Measurements from ENCODE around the gene TSPAN18. TPM values are rescaled to one million over a fixed set of nuclear protein-coding genes. Genes with fewer than 3 reads are reported as not detected.

TSPAN18 gene
- polyA plus RNA-seq, 1 experiment, result 0.98 TPM

GRCh38 chr11:44746894-44747293 lies 20.1 kb downstream of the TSPAN18 start:
- peaks cover 8% of the 10 kb centered on the region for H3K27me3 ChIP-seq (ENCODE audit: control insufficient read depth, insufficient read depth, low read length)
- POLR2A ChIA-PET, result interaction anchor here (0.5 kb wide), 1 partner anchor 1101 kb away, joined by 5 read pairs; no protein-coding TSS in a partner anchor
- CTCF ChIA-PET, result interaction anchor here (0.9 kb wide), 1 partner anchor 148 kb away, joined by 3 read pairs; no protein-coding TSS in a partner anchor
- no peaks in the 10 kb centered on the region for H3K9me3 ChIP-seq (ENCODE audit: control insufficient read depth, insufficient read depth, low read length)
- H3K27ac ChIP-seq (ENCODE audit: low read depth, low read length), result no peak overlapping the region
- no peak overlapping the region for H3K4me3 ChIP-seq (ENCODE audit: low read depth, low read length)
- DNase-seq (ENCODE audit: low read depth, low spot score), result no peak
- no peak for TF ChIP-seq CTCF (IDR thresholded peaks at IDR 0.05; ENCODE audit: low read depth, low read length)

- no peak overlapping the region for H3K4me3 ChIP-seq (ENCODE audit: low read depth, low read length)
- peaks cover 10% of the 10 kb centered on the region for H3K27me3 ChIP-seq (ENCODE audit: control insufficient read depth, insufficient read depth, low read length)
- CTCF ChIA-PET, result no interaction called here
- no peaks in the 10 kb centered on the region for H3K9me3 ChIP-seq (ENCODE audit: control insufficient read depth, insufficient read depth, low read length)
- POLR2A ChIA-PET, result no interaction called here
- no peak for TF ChIP-seq CTCF (IDR thresholded peaks at IDR 0.05; ENCODE audit: low read depth, low read length)
- H3K27ac ChIP-seq (ENCODE audit: low read depth, low read length), result no peak overlapping the region
- no peak for DNase-seq (ENCODE audit: low read depth, low spot score)
These were observed 20.6 kb downstream of the TSPAN18 start for GRCh38 chr11:44747316-44747715.

- Histone ChIP-seq H3K9me3 (ENCODE audit: control insufficient read depth, insufficient read depth, low read length) (no peaks in the 10 kb centered on the region), H3K4me3 (ENCODE audit: low read depth, low read length) (no peak overlapping the region), H3K27ac (ENCODE audit: low read depth, low read length) (no peak overlapping the region), H3K27me3 (ENCODE audit: control insufficient read depth, insufficient read depth, low read length) (peaks cover 8% of the 10 kb centered on the region)
- ChIA-PET CTCF (interaction anchor here (1.3 kb wide), 1 partner anchor 147 kb away, joined by 3 read pairs; no protein-coding TSS in a partner anchor), POLR2A (no interaction called here)
- no peak for DNase-seq (ENCODE audit: low read depth, low spot score)
- no peak for TF ChIP-seq CTCF (IDR thresholded peaks at IDR 0.05; ENCODE audit: low read depth, low read length)
These were observed 21.1 kb downstream of the TSPAN18 start for GRCh38 chr11:44747836-44748235.

GRCh38 chr11:44748606-44749005 lies 21.8 kb downstream of the TSPAN18 start:
- Histone ChIP-seq H3K27ac (ENCODE audit: low read depth, low read length) (no peak overlapping the region), H3K27me3 (ENCODE audit: control insufficient read depth, insufficient read depth, low read length) (peaks cover 6% of the 10 kb centered on the region), H3K4me3 (ENCODE audit: low read depth, low read length) (no peak overlapping the region), H3K9me3 (ENCODE audit: control insufficient read depth, insufficient read depth, low read length) (no peaks in the 10 kb centered on the region)
- DNase-seq (ENCODE audit: low read depth, low spot score), result no peak
- CTCF ChIA-PET, result interaction anchor here (0.6 to 1.3 kb wide), 2 partner anchors 26 to 146 kb away, joined by 3 read pairs; no protein-coding TSS in a partner anchor
- no peak for TF ChIP-seq CTCF (IDR thresholded peaks at IDR 0.05; ENCODE audit: low read depth, low read length)
- POLR2A ChIA-PET, result no interaction called here

- H3K9me3 ChIP-seq (ENCODE audit: control insufficient read depth, insufficient read depth, low read length), result no peaks in the 10 kb centered on the region
- H3K27ac ChIP-seq (ENCODE audit: low read depth, low read length), result no peak overlapping the region
- peaks cover 8% of the 10 kb centered on the region for H3K27me3 ChIP-seq (ENCODE audit: control insufficient read depth, insufficient read depth, low read length)
- no peak for TF ChIP-seq CTCF (IDR thresholded peaks at IDR 0.05; ENCODE audit: low read depth, low read length)
- ChIA-PET POLR2A (no interaction called here), CTCF (interaction anchor here (0.6 to 1.3 kb wide), 2 partner anchors 26 to 145 kb away, joined by 3 read pairs; no protein-coding TSS in a partner anchor)
- DNase-seq (ENCODE audit: low read depth, low spot score), result no peak
- H3K4me3 ChIP-seq (ENCODE audit: low read depth, low read length), result no peak overlapping the region
These were observed 22.4 kb downstream of the TSPAN18 start for GRCh38 chr11:44749189-44749588.
